H1 (cell line): ENCODE data around the gene CCNA2. TPM values are rescaled to one million over a fixed set of nuclear protein-coding genes. Genes with fewer than 3 reads are reported as not detected.

Source experiments
- EZH2 ChIP-seq: fragments of 200-600 bp; sonication (generic); IDR thresholded peaks from 2 replicates; pipeline ENCODE4 v1.7.1; 2012; ENCODE audit warnings: low read depth, mild to moderate bottlenecking, moderate library complexity, low read length, inconsistent platforms; ENCODE audit not compliant: severe bottlenecking
- GTF2F1 ChIP-seq: IDR thresholded peaks from 2 replicates; pipeline ENCODE4 v1.6.1; 2012; ENCODE audit warnings: low read depth, low read length, improper control_type of control experiment, borderline replicate concordance
- HDAC2 ChIP-seq, 2 experiments: fragments of 300-600 bp in 1 of 2; sonication (generic) in 1 of 2; IDR thresholded peaks; 2 replicates each; pipeline ENCODE4 v1.6.1; 2011 to 2012; ENCODE audit warnings: low read depth in 2 of 2, low read length in 2 of 2, mild to moderate bottlenecking in 2 of 2, moderate library complexity in 2 of 2, borderline replicate concordance in 1 of 2, inconsistent platforms in 1 of 2
- polyA plus RNA-seq, 7 experiments: library from polyadenylated mRNA; depleted of rRNA in 3 of 7; stranded (reverse) in 5 of 7; unstranded in 2 of 7; fragments of >200 nt in 5 of 7; fragments of 200-250 nt in 2 of 7; gene quantifications; 1 replicate in 5 of 7; 2 replicates in 1 of 7; 4 replicates in 1 of 7; pipeline versions ENCODE4 v1.2.1 to v1.2.3, GENCODE V29; 2011 to 2013; ENCODE audit warnings: missing spikeins in 2 of 7, mixed read lengths in 2 of 7
- total RNA-seq: library from RNA; stranded (reverse); fragmentation: NEBNext Ultra II Directional; extraction: Animal tissue kit (Norgen Biotek cat#: 25700); gene quantifications from 2 replicates; pipeline ENCODE4 v1.2.1, GENCODE V29; 2021

The CCNA2 gene
- total and polyA plus RNA-seq, 2 of the 8 experiments (the other 6 are each of a cell fraction or from before 2014, with no cell fraction given): 42.1 to 98.6 TPM

DNA sequence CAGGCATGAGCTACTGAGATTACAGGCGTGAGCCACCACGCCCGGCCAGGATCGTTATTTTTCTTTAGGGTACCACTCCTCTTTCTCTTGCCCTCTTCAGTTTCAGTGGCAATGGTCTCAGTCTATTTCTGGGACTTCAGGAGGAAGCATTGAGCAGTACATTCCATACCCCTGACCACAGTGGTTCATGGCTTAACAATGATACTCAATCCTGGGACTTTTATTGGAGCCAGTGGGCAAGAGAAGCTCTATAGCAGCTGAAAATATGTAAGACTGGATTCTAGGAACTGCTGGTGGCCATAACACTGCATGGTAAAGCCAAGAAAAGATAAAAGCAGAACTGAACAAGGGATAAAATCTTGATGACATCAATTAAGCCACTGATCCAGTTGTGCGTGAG is 5.8 kb upstream of the CCNA2 start (continued):
- TF ChIP-seq HDAC2 (IDR thresholded peaks at IDR 0.05; ENCODE audit: borderline replicate concordance in 1 of 2, low read depth in 2 of 2, low read length in 2 of 2) (no peak), EZH2 (no peak), GTF2F1 (no peak)
